Kidney epithelial cell (primary cell): ENCODE results near the gene RB1. TPM values are rescaled to one million over a fixed set of nuclear protein-coding genes. Genes with fewer than 3 reads are reported as not detected.

Experiments
- DNase-seq: peaks from one replicate; pipeline ENCODE4 v3.0.0-alpha.2; 2010; ENCODE audit warnings: low read depth
- H3K27me3 ChIP-seq: 2 replicates; pipeline ENCODE4 v1.6.0; 2011; ENCODE audit warnings: low read length; ENCODE audit not compliant: control insufficient read depth, insufficient read depth
- H3K36me3 ChIP-seq: 2 replicates; pipeline ENCODE4 v1.5.1; 2011; ENCODE audit warnings: low read length; ENCODE audit not compliant: control insufficient read depth, insufficient read depth
- H3K4me3 ChIP-seq: 2 replicates; pipeline ENCODE4 v1.5.1; 2011; ENCODE audit warnings: low read depth, mild to moderate bottlenecking, control low read depth, low read length
- CTCF ChIP-seq: IDR thresholded peaks from 2 replicates; pipeline ENCODE4 v1.5.1; 2011; ENCODE audit warnings: mild to moderate bottlenecking, moderate library complexity, low read length, control low read depth, inconsistent platforms; ENCODE audit not compliant: insufficient read depth, poor library complexity, severe bottlenecking
- total RNA-seq: library from RNA; depleted of rRNA; stranded (reverse); fragments of >200 nt; gene quantifications from 2 replicates; pipeline ENCODE4 v1.2.3, GENCODE V29; 2015

The RB1 gene
- total RNA-seq: 22.6 and 27.1 TPM in 2 replicates

- H3K36me3 ChIP-seq: no peaks in the 10 kb centered on the region
- H3K27me3 ChIP-seq: no peaks in the 10 kb centered on the region
- peak within 1 kb of the TSS; percentile 74 for H3K4me3 ChIP-seq
- no peak for TF ChIP-seq CTCF
- peak; percentile 54 for DNase-seq
Measured at GRCh38 chr13:48303359-48304142, at the start of gene RB1. Gene RB1 (plus strand): TSS chr13:48303751. CDS start chr13:48303913, 162 bp downstream.

- peaks cover 3% of the 10 kb centered on the region for H3K36me3 ChIP-seq
- H3K27me3 ChIP-seq: no peaks in the 10 kb centered on the region
- H3K4me3 ChIP-seq: no peak overlapping the region
- TF ChIP-seq CTCF: no peak
- no peak for DNase-seq
Measured at GRCh38 chr13:48253849-48254248, 49.7 kb upstream of the RB1 start.

GRCh38 chr13:48255090-48255489 lies 48.5 kb upstream of the RB1 start:
- no peak overlapping the region for H3K4me3 ChIP-seq
- peaks cover 3% of the 10 kb centered on the region for H3K36me3 ChIP-seq
- no peaks in the 10 kb centered on the region for H3K27me3 ChIP-seq
- DNase-seq: no peak
- TF ChIP-seq CTCF: no peak

- no peak for TF ChIP-seq CTCF
- peaks cover 3% of the 10 kb centered on the region for H3K36me3 ChIP-seq
- H3K27me3 ChIP-seq: no peaks in the 10 kb centered on the region
- no peak for DNase-seq
- H3K4me3 ChIP-seq: no peak overlapping the region
Measured at GRCh38 chr13:48255954-48256353, 47.6 kb upstream of the RB1 start.

GRCh38 chr13:48258002-48258401 lies 45.5 kb upstream of the RB1 start:
- DNase-seq: peak; percentile 50
- Histone ChIP-seq H3K27me3 (no peaks in the 10 kb centered on the region), H3K4me3 (no peak overlapping the region), H3K36me3 (peaks cover 3% of the 10 kb centered on the region)
- no peak for TF ChIP-seq CTCF

GRCh38 chr13:48258430-48258829 lies 45.1 kb upstream of the RB1 start:
- H3K27me3 ChIP-seq: no peaks in the 10 kb centered on the region
- peaks cover 4% of the 10 kb centered on the region for H3K36me3 ChIP-seq
- no peak overlapping the region for H3K4me3 ChIP-seq
- TF ChIP-seq CTCF: no peak
- no peak for DNase-seq
